HepG2 (cell line): ENCODE results near the gene PSMD12. TPM values are rescaled to one million over a fixed set of nuclear protein-coding genes. Genes with fewer than 3 reads are reported as not detected.

Experiments
- ATM ChIP-seq: fragments of 450-650 bp; IDR thresholded peaks from 2 replicates; pipeline ENCODE4 v1.7.1; 2017; ENCODE audit warnings: mild to moderate bottlenecking, borderline replicate concordance
- CBFB ChIP-seq: sonication (generic); formaldehyde crosslinking; IDR thresholded peaks from 2 replicates; pipeline ENCODE4 v1.4.0; 2020; ENCODE audit warnings: missing genetic modification reagents
- E2F1 ChIP-seq: sonication (generic); formaldehyde crosslinking; IDR thresholded peaks from 2 replicates; pipeline ENCODE4 v1.5.0; 2020; ENCODE audit warnings: missing genetic modification reagents
- NFE2L1 ChIP-seq: sonication (generic); formaldehyde crosslinking; IDR thresholded peaks from 2 replicates; pipeline ENCODE4 v1.4.0; 2020; ENCODE audit warnings: missing genetic modification reagents, mild to moderate bottlenecking, borderline replicate concordance
- REST ChIP-seq, 2 experiments: IDR thresholded peaks; 2 replicates each; pipeline ENCODE4 v1.6.1; 2011 to 2012; ENCODE audit warnings: low read length in 2 of 2, borderline replicate concordance in 1 of 2, low read depth in 1 of 2, mild to moderate bottlenecking in 1 of 2, moderate library complexity in 1 of 2
- SAP130 ChIP-seq: IDR thresholded peaks from 2 replicates; pipeline ENCODE4 v1.6.1; 2016; ENCODE audit warnings: low read depth
- SP140L ChIP-seq: sonication (generic); formaldehyde crosslinking; IDR thresholded peaks from 2 replicates; pipeline ENCODE4 v1.4.0; 2020; ENCODE audit warnings: missing genetic modification reagents, borderline replicate concordance
- STAT5B ChIP-seq: sonication (generic); formaldehyde crosslinking; IDR thresholded peaks from 2 replicates; pipeline ENCODE4 v1.4.0; 2020; ENCODE audit warnings: missing genetic modification reagents
- STAT6 ChIP-seq: sonication (generic); formaldehyde crosslinking; IDR thresholded peaks from 2 replicates; pipeline ENCODE4 v1.4.0; 2020; ENCODE audit warnings: missing genetic modification reagents, mild to moderate bottlenecking, borderline replicate concordance
- TCF7L2 ChIP-seq: IDR thresholded peaks from 2 replicates; pipeline ENCODE4 v1.6.1; 2011; ENCODE audit warnings: mild to moderate bottlenecking, low read depth, low read length, moderate library complexity
- TRIM24 ChIP-seq: sonication (generic); formaldehyde crosslinking; IDR thresholded peaks from 2 replicates; pipeline ENCODE4 v1.8.0; 2022; ENCODE audit warnings: mild to moderate bottlenecking, missing genetic modification reagents
- ZBTB2 ChIP-seq: sonication (generic); formaldehyde crosslinking; IDR thresholded peaks from 2 replicates; pipeline ENCODE4 v1.8.0; 2022; ENCODE audit warnings: low read depth, missing genetic modification reagents
- ZGPAT ChIP-seq: IDR thresholded peaks from 2 replicates; pipeline ENCODE4 v1.6.1; 2016; ENCODE audit warnings: mild to moderate bottlenecking
- ZMYM4 ChIP-seq: sonication (generic); formaldehyde crosslinking; IDR thresholded peaks from 2 replicates; pipeline ENCODE4 v1.8.1; 2023; ENCODE audit warnings: mild to moderate bottlenecking, missing genetic modification reagents
- ZNF230 ChIP-seq: sonication (generic); formaldehyde crosslinking; IDR thresholded peaks from 2 replicates; pipeline ENCODE4 v1.4.0; 2020; ENCODE audit warnings: mild to moderate bottlenecking, missing genetic modification reagents
- ZNF275 ChIP-seq: sonication (generic); formaldehyde crosslinking; IDR thresholded peaks from 2 replicates; pipeline ENCODE4 v1.8.0; 2022; ENCODE audit warnings: missing genetic modification reagents, mild to moderate bottlenecking, inconsistent platforms, borderline replicate concordance
- polyA plus RNA-seq, 8 experiments: library from polyadenylated mRNA; depleted of rRNA in 3 of 8; stranded (reverse) in 7 of 8; unstranded in 1 of 8; fragments of >200 nt; fragmentation: Illumina TruSeq in 4 of 8; extraction: Trizol in 4 of 8; gene quantifications; 2 replicates each; pipeline versions ENCODE4 v1.2.1 to v1.2.3, GENCODE V29; 2011 to 2016; ENCODE audit warnings: low read depth in 4 of 8, missing spikeins in 1 of 8, mixed read lengths in 1 of 8; ENCODE audit not compliant: insufficient read depth in 1 of 8
- total RNA-seq, 5 experiments: library from RNA; depleted of rRNA; stranded (reverse); fragments of >200 nt; fragmentation: Illumina TruSeq; extraction: Trizol; gene quantifications; 2 replicates each; pipeline ENCODE4 v1.2.3, GENCODE V29; 2016; ENCODE audit warnings: low read depth in 1 of 5

The PSMD12 gene
- total and polyA plus RNA-seq, 2 of the 13 experiments (the other 11 are each of a cell fraction or from before 2014, with no cell fraction given): 27.4 to 71.7 TPM

- TF ChIP-seq ZNF275 (CRISPR knock-in tag) (no peak), ZBTB2 (no peak), ATM (no peak), SAP130 (peak; percentile 48), TCF7L2 (no peak), ZGPAT (CRISPR knock-in tag) (peak; percentile 61; the same call in 1 of the 2 replicates), CBFB (CRISPR knock-in tag) (0 out of 2 replicates have a peak, but pooled peaks have one; percentile 23), STAT5B (CRISPR knock-in tag) (no peak), STAT6 (CRISPR knock-in tag) (no peak), ZMYM4 (CRISPR knock-in tag) (peak; percentile 67; the same call in 1 of the 2 replicates), ZNF230 (CRISPR knock-in tag) (no peak), NFE2L1 (CRISPR knock-in tag) (no peak), E2F1 (no peak), TRIM24 (CRISPR knock-in tag) (no peak), SP140L (CRISPR knock-in tag) (no peak), REST (IDR thresholded peaks at IDR 0.05; ENCODE audit: borderline replicate concordance in 1 of 2, low read depth in 1 of 2, low read length in 2 of 2) (no peak)
Observed at GRCh38 chr17:67293251-67294203, 72.8 kb downstream of the PSMD12 start (continued).
